H7 (cell line): ENCODE measurements around the gene AGAP1. TPM values are rescaled to one million over a fixed set of nuclear protein-coding genes. Genes with fewer than 3 reads are reported as not detected.
"Not testable (repeated sequence)": the region's sequence is repeated elsewhere in the genome, so short reads cannot be mapped to it uniquely, and the experiment has no call there.

Source experiments
- DNase-seq: peaks from one replicate; pipeline ENCODE4 v3.0.0; 2012
- H3K27me3 ChIP-seq: 2 replicates; pipeline ENCODE4 v1.6.0; 2011; ENCODE audit warnings: mild to moderate bottlenecking, low read length; ENCODE audit not compliant: control insufficient read depth, insufficient read depth
- H3K36me3 ChIP-seq: replicated peaks from 2 replicates; pipeline ENCODE4 v1.5.1; 2011; ENCODE audit warnings: low read length; ENCODE audit not compliant: control insufficient read depth, insufficient read depth
- H3K4me3 ChIP-seq: 2 replicates; pipeline ENCODE4 v1.5.1; 2011; ENCODE audit warnings: low read depth, mild to moderate bottlenecking, control low read depth, low read length, moderate library complexity; ENCODE audit not compliant: insufficient read depth
- total RNA-seq: library from RNA; depleted of rRNA; stranded (reverse); fragments of >200 nt; shearing (Covaris generic); gene quantifications from 2 replicates; pipeline ENCODE4 v1.2.3, GENCODE V29; 2014

Gene AGAP1
- total RNA-seq, 1 experiment from 2014 or later = 12.6 TPM

- no peak for DNase-seq
- Histone ChIP-seq H3K27me3 (no peaks in the 10 kb centered on the region), H3K36me3 (peaks cover 2% of the 10 kb centered on the region), H3K4me3 (no peak overlapping the region)
These were observed 441.9 kb downstream of the AGAP1 start for GRCh38 chr2:235935773-235936172.

- H3K27me3 ChIP-seq = no peaks in the 10 kb centered on the region
- H3K4me3 ChIP-seq = no peak overlapping the region
- peaks cover 2% of the 10 kb centered on the region for H3K36me3 ChIP-seq
- peak; percentile 87 for DNase-seq
These were observed 442.6 kb downstream of the AGAP1 start for GRCh38 chr2:235936493-235936892.

- Histone ChIP-seq H3K27me3 (no peaks in the 10 kb centered on the region), H3K4me3 (no peak overlapping the region), H3K36me3 (peaks cover 2% of the 10 kb centered on the region)
- DNase-seq = peak; percentile 57
These were observed 443.2 kb downstream of the AGAP1 start for GRCh38 chr2:235937087-235937486.

GRCh38 chr2:235937526-235937925 lies 443.7 kb downstream of the AGAP1 start:
- DNase-seq = no peak
- Histone ChIP-seq H3K4me3 (no peak overlapping the region), H3K36me3 (peaks cover 2% of the 10 kb centered on the region), H3K27me3 (no peaks in the 10 kb centered on the region)

- Histone ChIP-seq H3K36me3 (peaks cover 2% of the 10 kb centered on the region), H3K27me3 (no peaks in the 10 kb centered on the region), H3K4me3 (no peak overlapping the region)
- DNase-seq = no peak
These were observed 444.1 kb downstream of the AGAP1 start for GRCh38 chr2:235937936-235938335.

- H3K36me3 ChIP-seq = peaks cover 2% of the 10 kb centered on the region
- no peak for DNase-seq
- H3K4me3 ChIP-seq = no peak overlapping the region
- H3K27me3 ChIP-seq = no peaks in the 10 kb centered on the region
These were observed 444.8 kb downstream of the AGAP1 start for GRCh38 chr2:235938611-235939010.

- no peak for DNase-seq
- H3K27me3 ChIP-seq = no peaks in the 10 kb centered on the region
- peaks cover 1% of the 10 kb centered on the region for H3K36me3 ChIP-seq
- H3K4me3 ChIP-seq = no peak overlapping the region
These were observed 445.6 kb downstream of the AGAP1 start for GRCh38 chr2:235939471-235939870.

GRCh38 chr2:235940330-235940729 lies 446.5 kb downstream of the AGAP1 start:
- Histone ChIP-seq H3K36me3 (peaks cover 1% of the 10 kb centered on the region), H3K27me3 (no peaks in the 10 kb centered on the region), H3K4me3 (no peak overlapping the region)
- DNase-seq = no peak

GRCh38 chr2:235944591-235944990 lies 450.7 kb downstream of the AGAP1 start:
- H3K27me3 ChIP-seq = no peaks in the 10 kb centered on the region
- H3K36me3 ChIP-seq = no peaks in the 10 kb centered on the region; the same call in 1 of the 2 replicates
- no peak overlapping the region for H3K4me3 ChIP-seq
- no peak for DNase-seq

- Histone ChIP-seq H3K36me3 (no peaks in the 10 kb centered on the region), H3K27me3 (no peaks in the 10 kb centered on the region), H3K4me3 (no peak overlapping the region)
- no peak for DNase-seq
These were observed 451.8 kb downstream of the AGAP1 start for GRCh38 chr2:235945608-235946140.

- Histone ChIP-seq H3K4me3 (no peak overlapping the region), H3K27me3 (no peaks in the 10 kb centered on the region), H3K36me3 (no peaks in the 10 kb centered on the region)
- no peak for DNase-seq
These were observed 452.7 kb downstream of the AGAP1 start for GRCh38 chr2:235946590-235946989.

GRCh38 chr2:235947055-235947454 lies 453.2 kb downstream of the AGAP1 start:
- H3K36me3 ChIP-seq, DNase-seq, H3K4me3 ChIP-seq, H3K27me3 ChIP-seq: not testable (repeated sequence)

- H3K4me3 ChIP-seq = no peak overlapping the region
- no peaks in the 10 kb centered on the region for H3K36me3 ChIP-seq
- H3K27me3 ChIP-seq = no peaks in the 10 kb centered on the region
- no peak for DNase-seq
These were observed 456.0 kb downstream of the AGAP1 start for GRCh38 chr2:235949567-235950472.

- Histone ChIP-seq H3K27me3 (no peaks in the 10 kb centered on the region), H3K4me3 (no peak overlapping the region), H3K36me3 (no peaks in the 10 kb centered on the region)
- peak; percentile 76 for DNase-seq
These were observed 456.6 kb downstream of the AGAP1 start for GRCh38 chr2:235950473-235950809.

- no peaks in the 10 kb centered on the region for H3K36me3 ChIP-seq
- H3K4me3 ChIP-seq = no peak overlapping the region
- DNase-seq = no peak
- no peaks in the 10 kb centered on the region for H3K27me3 ChIP-seq
These were observed 457.6 kb downstream of the AGAP1 start for GRCh38 chr2:235951493-235951892.
